HCT116 (cell line): ENCODE results near the gene TTC33. TPM values are rescaled to one million over a fixed set of nuclear protein-coding genes. Genes with fewer than 3 reads are reported as not detected.

Experiments used
- ATAC-seq: fragments of 200-7000 bp; cut with Tn5 transposase; 2 replicates; pipeline ENCODE4 v1.9.1; 2020; ENCODE audit warnings: mild to moderate bottlenecking, moderate library complexity
- BruUV-seq: library from RNA; stranded (reverse); fragments of 400-500 nt; replicated peaks from 2 replicates; lab custom pipeline; 2021; lab: Mats Ljungman, UMichigan
- CTCF ChIA-PET: fragments of 300-600 bp; sonication (Branson Sonifier 250); formaldehyde crosslinking; loops from one replicate; lab custom pipeline; 2021; ENCODE audit warnings: antibody characterized with exemption; lab: Charles Lee
- POLR2A ChIA-PET: fragments of 300-600, 350-600 bp; sonication (Branson Sonifier 250); formaldehyde crosslinking; loops from one replicate; lab custom pipeline; 2021; ENCODE audit warnings: antibody characterized with exemption; lab: Charles Lee
- RAD21 ChIA-PET, 2 experiments: fragments of 300-600 bp; sonication (Branson Sonifier 250); formaldehyde crosslinking; loops; one replicate each; lab custom pipeline; 2023; ENCODE audit warnings: low total read pairs in 2 of 2; ENCODE audit not compliant: uncharacterized antibody in 2 of 2, unreplicated experiment in 2 of 2, low non-redundant PET in 1 of 2; lab: Charles Lee
- DNase-seq: peaks from one replicate; pipeline ENCODE4 v3.0.0-alpha.2; 2010; ENCODE audit warnings: low read depth, low spot score
- H2AFZ ChIP-seq: fragments of 200-600 bp; shearing (Covaris generic), sonication (generic); 2 replicates; pipeline ENCODE4 v1.6.1; 2017; ENCODE audit warnings: low read depth, mixed run types, mixed read lengths, antibody characterized with exemption, low read length; ENCODE audit not compliant: poor library complexity, severe bottlenecking
- H3K27ac ChIP-seq: 2 replicates; pipeline ENCODE4 v1.5.1; 2012; ENCODE audit warnings: low read depth, low read length
- H3K27me3 ChIP-seq: fragments of 200-600 bp; sonication (generic); 2 replicates; pipeline ENCODE4 v1.6.1; 2016; ENCODE audit warnings: mixed run types, low read length, mixed read lengths; ENCODE audit not compliant: insufficient read depth
- H3K36me3 ChIP-seq, 2 experiments: fragments of 200-500 bp in 1 of 2; fragments of 200-600 bp in 1 of 2; sonication (Bioruptor generic) in 1 of 2; sonication (generic) in 1 of 2; 2 replicates each; pipeline versions ENCODE4 v1.5.1 to v1.6.1; 2014 to 2016; ENCODE audit warnings: low read length in 2 of 2, inconsistent platforms in 1 of 2, mixed read lengths in 1 of 2, mixed run types in 1 of 2; ENCODE audit not compliant: insufficient read depth in 2 of 2, control insufficient read depth in 1 of 2
- H3K4me1 ChIP-seq, 2 experiments: fragments of 200-600 bp in 1 of 2; sonication (generic) in 1 of 2; 2 replicates each; pipeline versions ENCODE4 v1.5.1 to v1.6.1; 2012 to 2017; ENCODE audit warnings: low read length in 2 of 2, inconsistent platforms in 1 of 2, mild to moderate bottlenecking in 1 of 2, mixed read lengths in 1 of 2, mixed run types in 1 of 2, moderate library complexity in 1 of 2; ENCODE audit not compliant: insufficient read depth in 2 of 2, control insufficient read depth in 1 of 2
- H3K4me2 ChIP-seq: fragments of 200-600 bp; sonication (generic); 2 replicates; pipeline ENCODE4 v1.6.1; 2017; ENCODE audit warnings: mixed run types, low read length, mixed read lengths
- H3K4me3 ChIP-seq, 2 experiments: fragments of 200-600 bp in 1 of 2; sonication (generic) in 1 of 2; replicated peaks in 1 of 2; 2 replicates each; pipeline ENCODE4 v1.5.1; 2011 to 2016; ENCODE audit warnings: low read length in 2 of 2, control low read depth in 1 of 2, low read depth in 1 of 2, mild to moderate bottlenecking in 1 of 2, mixed read lengths in 1 of 2, mixed run types in 1 of 2
- H3K79me2 ChIP-seq: fragments of 200-600 bp; sonication (generic); 2 replicates; pipeline ENCODE4 v1.6.1; 2017; ENCODE audit warnings: mild to moderate bottlenecking, mixed run types, low read length, moderate library complexity, mixed read lengths; ENCODE audit not compliant: insufficient read depth
- H3K9ac ChIP-seq: fragments of 200-600 bp; sonication (generic); 2 replicates; pipeline ENCODE4 v1.6.1; 2016; ENCODE audit warnings: low read length, mixed read lengths
- H3K9me2 ChIP-seq: fragments of 200-600 bp; sonication (generic), shearing (Covaris generic); 2 replicates; pipeline ENCODE4 v1.6.1; 2017; ENCODE audit warnings: mixed run types, mild to moderate bottlenecking, moderate library complexity; ENCODE audit not compliant: insufficient read depth
- H3K9me3 ChIP-seq, 2 experiments: fragments of 200-500 bp in 1 of 2; fragments of 200-600 bp in 1 of 2; sonication (Bioruptor generic) in 1 of 2; sonication (generic) in 1 of 2; 2 replicates each; pipeline ENCODE4 v1.6.1; 2014 to 2017; ENCODE audit warnings: low read length in 2 of 2, mixed read lengths in 2 of 2, inconsistent platforms in 1 of 2, low read depth in 1 of 2, mild to moderate bottlenecking in 1 of 2, mixed run types in 1 of 2, moderate library complexity in 1 of 2; ENCODE audit not compliant: control insufficient read depth in 1 of 2, insufficient read depth in 1 of 2
- H4K20me1 ChIP-seq: fragments of 200-600 bp; sonication (generic), shearing (Covaris generic); 2 replicates; pipeline ENCODE4 v1.6.1; 2017; ENCODE audit warnings: mixed run types, mild to moderate bottlenecking, moderate library complexity; ENCODE audit not compliant: insufficient read depth
- FOSL1 ChIP-seq: IDR thresholded peaks from 2 replicates; pipeline ENCODE4 v1.6.1; 2012; ENCODE audit warnings: low read depth
- JUND ChIP-seq: IDR thresholded peaks from 2 replicates; pipeline ENCODE4 v1.6.1; 2012
- POLR2AphosphoS5 ChIP-seq: IDR thresholded peaks from 2 replicates; pipeline ENCODE4 v1.6.1; 2011; ENCODE audit warnings: mild to moderate bottlenecking, low read depth, low read length, moderate library complexity
- RAD21 ChIP-seq: IDR thresholded peaks from 2 replicates; pipeline ENCODE4 v1.6.1; 2012; ENCODE audit warnings: low read depth, mild to moderate bottlenecking
- SP1 ChIP-seq: IDR thresholded peaks from 2 replicates; pipeline ENCODE4 v1.6.1; 2012; ENCODE audit warnings: low read depth
- SRF ChIP-seq: IDR thresholded peaks from 2 replicates; pipeline ENCODE4 v1.6.1; 2012; ENCODE audit warnings: low read depth
- YY1 ChIP-seq: IDR thresholded peaks from 2 replicates; pipeline ENCODE4 v1.6.1; 2011; ENCODE audit warnings: low read length, low read depth, moderate library complexity, mild to moderate bottlenecking; ENCODE audit not compliant: insufficient replicate concordance; ENCODE audit errors: extremely low read depth
- intact Hi-C: fragments of 100-400 bp; cut with micrococcal nuclease; formaldehyde crosslinking; loops from 2 replicates; pipeline ENCODE4 v1.10.0; 2022
- total RNA-seq: library from RNA; stranded (reverse); gene quantifications from one replicate; pipeline ENCODE4 v1.2.1, GENCODE V29; 2021; ENCODE audit not compliant: unreplicated experiment
- TF ChIP-seq, protein P1 (sequence below), 3 experiments: fragments of 200-600 bp in 1 of 3; sonication (generic) in 1 of 3; IDR thresholded peaks in 2 of 3; conservative IDR thresholded peaks in 1 of 3; 2 replicates each; pipeline ENCODE4 v1.5.1; 2012 to 2017; ENCODE audit warnings: low read depth in 2 of 3, low read length in 2 of 3, antibody characterized with exemption in 1 of 3, borderline replicate concordance in 1 of 3, control low read depth in 1 of 3, mild to moderate bottlenecking in 1 of 3, mixed read lengths in 1 of 3, mixed run types in 1 of 3, moderate library complexity in 1 of 3; ENCODE audit not compliant: insufficient read depth in 1 of 3
- TF ChIP-seq, protein P2 (sequence below): IDR thresholded peaks from 2 replicates; pipeline ENCODE4 v1.6.1; 2011; ENCODE audit warnings: mild to moderate bottlenecking, low read length, moderate library complexity; ENCODE audit not compliant: insufficient replicate concordance; ENCODE audit errors: extremely low read depth
- TF ChIP-seq, protein P3 (sequence below): IDR thresholded peaks from 2 replicates; pipeline ENCODE4 v1.6.1; 2012

Gene TTC33
- total RNA-seq, 1 experiment from 2014 or later: 14.5 TPM

GRCh38 chr5:40554813-40555212, 200.9 kb downstream of the TTC33 start:
- no peak overlapping the region for H3K4me3 ChIP-seq
- no TSS peak for BruUV-seq
- CTCF ChIA-PET: no interaction called here

More at GRCh38 chr5:40554813-40555212, 200.9 kb downstream of the TTC33 start:
- Histone ChIP-seq H4K20me1 (no peaks in the 10 kb centered on the region), H3K79me2 (no peaks in the 10 kb centered on the region), H3K9me2 (no peaks in the 10 kb centered on the region), H3K27ac (no peak overlapping the region), H3K27me3 (no peaks in the 10 kb centered on the region), H3K4me2 (no peak overlapping the region), H3K9ac (no peak overlapping the region), H3K36me3 (no peaks in the 10 kb centered on the region), H3K9me3 (no peaks in the 10 kb centered on the region), H3K4me1 (peaks cover 0 to 8% of the 10 kb centered on the region in 2 experiments; a peak in 1 of 4 replicates), H2AFZ (no peak overlapping the region)
- TF ChIP-seq YY1 (no peak), FOSL1 (no peak), SRF (no peak), POLR2AphosphoS5 (no peak), JUND (no peak), RAD21 (no peak), SP1 (no peak)
- TF ChIP-seq, protein P1, sequence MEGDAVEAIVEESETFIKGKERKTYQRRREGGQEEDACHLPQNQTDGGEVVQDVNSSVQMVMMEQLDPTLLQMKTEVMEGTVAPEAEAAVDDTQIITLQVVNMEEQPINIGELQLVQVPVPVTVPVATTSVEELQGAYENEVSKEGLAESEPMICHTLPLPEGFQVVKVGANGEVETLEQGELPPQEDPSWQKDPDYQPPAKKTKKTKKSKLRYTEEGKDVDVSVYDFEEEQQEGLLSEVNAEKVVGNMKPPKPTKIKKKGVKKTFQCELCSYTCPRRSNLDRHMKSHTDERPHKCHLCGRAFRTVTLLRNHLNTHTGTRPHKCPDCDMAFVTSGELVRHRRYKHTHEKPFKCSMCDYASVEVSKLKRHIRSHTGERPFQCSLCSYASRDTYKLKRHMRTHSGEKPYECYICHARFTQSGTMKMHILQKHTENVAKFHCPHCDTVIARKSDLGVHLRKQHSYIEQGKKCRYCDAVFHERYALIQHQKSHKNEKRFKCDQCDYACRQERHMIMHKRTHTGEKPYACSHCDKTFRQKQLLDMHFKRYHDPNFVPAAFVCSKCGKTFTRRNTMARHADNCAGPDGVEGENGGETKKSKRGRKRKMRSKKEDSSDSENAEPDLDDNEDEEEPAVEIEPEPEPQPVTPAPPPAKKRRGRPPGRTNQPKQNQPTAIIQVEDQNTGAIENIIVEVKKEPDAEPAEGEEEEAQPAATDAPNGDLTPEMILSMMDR (IDR thresholded peaks at IDR 0.05 in 2 of 3, conservative IDR thresholded peaks at IDR 0.05 in 1 of 3; ENCODE audit: borderline replicate concordance in 1 of 3, insufficient read depth in 1 of 3, low read depth in 2 of 3, low read length in 2 of 3): no peak
- TF ChIP-seq, protein P2, sequence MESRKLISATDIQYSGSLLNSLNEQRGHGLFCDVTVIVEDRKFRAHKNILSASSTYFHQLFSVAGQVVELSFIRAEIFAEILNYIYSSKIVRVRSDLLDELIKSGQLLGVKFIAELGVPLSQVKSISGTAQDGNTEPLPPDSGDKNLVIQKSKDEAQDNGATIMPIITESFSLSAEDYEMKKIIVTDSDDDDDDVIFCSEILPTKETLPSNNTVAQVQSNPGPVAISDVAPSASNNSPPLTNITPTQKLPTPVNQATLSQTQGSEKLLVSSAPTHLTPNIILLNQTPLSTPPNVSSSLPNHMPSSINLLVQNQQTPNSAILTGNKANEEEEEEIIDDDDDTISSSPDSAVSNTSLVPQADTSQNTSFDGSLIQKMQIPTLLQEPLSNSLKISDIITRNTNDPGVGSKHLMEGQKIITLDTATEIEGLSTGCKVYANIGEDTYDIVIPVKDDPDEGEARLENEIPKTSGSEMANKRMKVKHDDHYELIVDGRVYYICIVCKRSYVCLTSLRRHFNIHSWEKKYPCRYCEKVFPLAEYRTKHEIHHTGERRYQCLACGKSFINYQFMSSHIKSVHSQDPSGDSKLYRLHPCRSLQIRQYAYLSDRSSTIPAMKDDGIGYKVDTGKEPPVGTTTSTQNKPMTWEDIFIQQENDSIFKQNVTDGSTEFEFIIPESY: no peak
- TF ChIP-seq, protein P3, sequence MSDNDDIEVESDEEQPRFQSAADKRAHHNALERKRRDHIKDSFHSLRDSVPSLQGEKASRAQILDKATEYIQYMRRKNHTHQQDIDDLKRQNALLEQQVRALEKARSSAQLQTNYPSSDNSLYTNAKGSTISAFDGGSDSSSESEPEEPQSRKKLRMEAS: no peak
- intact Hi-C loops: no loop called here
- RAD21 ChIA-PET: no interaction called here
- POLR2A ChIA-PET: no interaction called here
- ATAC-seq: no peak
- DNase-seq: no peak
